Brain pericyte (primary cell): ENCODE data around the gene IFITM2.
"Not testable (repeated sequence)": the region's sequence is repeated elsewhere in the genome, so short reads cannot be mapped to it uniquely, and the experiment has no call there.

ENCODE experiments used
- DNase-seq: peaks from one replicate; pipeline ENCODE4 v3.0.0-alpha.2; 2012; ENCODE audit warnings: low read depth, low spot score

IFITM2 gene

DNA sequence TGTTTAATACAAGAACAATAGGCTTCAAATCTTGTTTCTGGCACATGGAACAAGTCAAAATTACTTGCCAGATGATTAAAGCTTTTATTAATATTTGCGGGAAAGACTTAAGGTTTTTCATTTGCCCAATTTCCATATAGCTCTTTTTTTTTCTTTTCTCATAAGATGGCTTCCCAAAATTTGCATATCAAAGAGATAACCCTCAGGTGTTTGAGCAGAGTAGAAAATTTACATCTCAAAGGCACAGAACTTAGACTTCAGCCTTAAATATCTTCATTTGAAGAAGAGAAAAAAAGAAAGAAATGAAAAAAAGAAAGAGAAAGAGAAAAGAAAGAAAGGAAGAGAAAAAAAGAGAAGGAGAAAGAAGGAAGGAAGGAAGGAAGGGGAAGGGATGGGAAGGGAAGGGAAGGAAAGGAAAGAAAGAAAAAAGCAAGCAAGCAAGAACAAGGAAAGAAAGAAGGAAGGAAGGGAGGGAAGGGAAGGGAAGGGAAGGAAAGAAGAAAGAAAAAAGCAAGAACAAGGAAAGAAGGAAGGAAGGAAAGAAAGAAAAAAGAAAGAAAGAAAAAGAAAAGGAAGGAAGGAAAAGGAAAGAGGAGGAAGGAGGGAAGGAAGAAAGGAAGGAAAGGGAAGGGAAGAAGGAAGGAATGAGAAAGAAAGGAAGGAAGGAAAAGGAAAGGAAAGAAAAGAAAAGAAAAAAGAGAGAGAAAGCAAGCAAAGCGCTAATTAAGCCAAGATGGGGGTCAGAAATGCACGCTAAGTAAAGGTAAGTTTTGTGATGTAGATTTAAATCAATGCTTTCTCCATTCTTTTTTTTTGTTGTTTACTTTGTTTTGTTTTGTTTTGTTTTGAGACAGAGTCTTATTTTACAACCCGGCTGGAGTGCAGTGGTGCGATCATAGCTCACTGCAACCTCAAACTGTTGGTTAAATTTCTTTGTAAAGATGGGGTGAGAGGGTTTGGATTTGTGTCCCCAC lies 33.2 kb downstream of the IFITM2 start:
- DNase-seq = no peak

DNA sequence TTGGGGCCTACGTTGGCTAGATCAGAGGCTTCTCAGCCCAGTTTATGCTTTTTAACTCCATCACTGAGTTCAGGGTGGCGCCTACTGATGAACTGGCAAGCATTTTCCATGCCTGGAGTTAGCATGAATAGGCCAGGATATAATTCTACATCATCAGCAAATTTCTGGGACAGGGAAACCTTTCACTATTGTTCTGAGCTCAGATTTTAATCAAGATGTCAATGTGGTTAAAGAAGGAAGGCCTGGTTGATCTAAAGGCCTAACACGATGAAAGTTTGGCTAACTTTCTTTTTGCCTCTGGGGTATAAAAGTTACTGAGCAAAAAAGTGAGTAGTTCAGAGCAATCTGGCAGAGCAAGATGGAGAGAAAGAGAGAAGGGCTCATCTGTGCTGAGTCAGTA lies 34.7 kb downstream of the IFITM2 start:
- DNase-seq = no peak

GRCh38 chr11:344836-345578 lies 37.4 kb downstream of the IFITM2 start:
- no peak for DNase-seq

GRCh38 chr11:346529-346928 lies 38.9 kb downstream of the IFITM2 start:
- no peak for DNase-seq

DNA sequence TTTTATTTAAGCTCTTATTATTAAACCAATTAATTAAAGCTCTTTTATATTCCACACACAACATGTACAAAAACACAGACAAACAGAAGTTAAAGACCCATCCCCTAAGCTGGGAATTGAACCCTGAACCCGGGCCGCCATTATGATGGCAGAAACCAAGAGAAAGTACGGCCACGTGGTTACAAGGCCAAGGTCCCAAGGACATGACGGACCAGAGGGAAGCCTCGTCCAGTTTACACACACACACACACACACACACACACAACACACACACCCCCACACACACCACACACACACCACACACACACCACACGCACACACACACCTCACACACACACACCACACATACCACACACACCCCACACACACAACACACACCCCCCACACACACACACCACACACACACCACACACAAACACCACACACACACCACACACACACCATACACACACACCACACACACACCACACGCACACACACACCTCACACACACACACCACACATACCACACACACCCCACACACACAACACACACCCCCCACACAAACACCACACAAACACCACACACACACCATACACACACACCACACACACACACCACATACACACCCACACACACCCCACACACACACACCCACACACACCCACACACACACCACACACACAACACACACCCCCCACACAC lies 41.8 kb downstream of the IFITM2 start:
- DNase-seq = not testable (repeated sequence)

- not testable (repeated sequence) for DNase-seq
Measured at GRCh38 chr11:350033-350722, 42.6 kb downstream of the IFITM2 start.

DNA sequence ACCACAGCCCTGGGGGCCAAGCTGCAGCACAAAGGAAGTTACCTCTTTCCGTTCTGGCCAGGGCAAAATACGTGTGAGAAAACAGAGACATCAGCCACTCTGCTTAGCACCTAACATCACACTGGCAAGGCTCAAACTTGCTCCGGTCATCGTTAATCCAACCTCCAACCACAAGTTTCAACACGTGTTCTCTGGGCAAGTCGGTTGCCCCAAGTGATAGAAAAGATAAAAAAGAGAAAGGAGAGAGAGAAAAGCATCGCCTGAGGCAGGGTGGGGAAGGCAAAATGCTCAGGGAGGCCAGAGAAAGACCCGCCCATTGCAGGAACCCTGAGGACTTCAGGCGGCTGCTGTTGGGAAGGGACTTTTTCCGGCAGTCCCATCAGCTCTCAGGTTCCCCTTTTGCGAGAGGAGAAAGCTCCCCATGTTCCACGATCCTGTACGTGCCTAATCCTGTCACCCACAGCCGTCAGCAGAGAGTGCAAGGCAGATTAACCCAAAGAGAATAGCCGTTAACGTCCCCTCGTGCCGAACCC lies 43.2 kb downstream of the IFITM2 start:
- no peak for DNase-seq

DNA sequence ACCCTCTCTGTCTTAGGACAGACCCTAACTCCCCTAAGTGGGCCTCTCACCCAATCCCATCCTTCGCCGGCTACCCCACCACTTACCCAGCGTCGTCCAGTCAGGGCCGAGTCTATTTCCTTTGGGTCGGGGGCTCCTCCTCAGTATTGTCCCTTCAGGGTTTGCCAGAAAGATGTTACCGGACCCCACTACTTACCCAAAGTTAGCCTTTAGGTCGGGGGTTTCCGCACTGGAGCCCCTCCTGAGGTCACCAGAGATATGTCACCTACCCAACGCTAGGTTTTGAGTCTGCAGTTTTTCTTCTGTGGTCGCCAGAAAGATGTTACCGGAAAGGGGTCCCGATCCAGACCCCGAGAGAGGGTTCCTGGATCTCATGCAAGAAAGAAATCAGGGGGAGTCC lies 43.8 kb downstream of the IFITM2 start:
- no peak for DNase-seq

DNA sequence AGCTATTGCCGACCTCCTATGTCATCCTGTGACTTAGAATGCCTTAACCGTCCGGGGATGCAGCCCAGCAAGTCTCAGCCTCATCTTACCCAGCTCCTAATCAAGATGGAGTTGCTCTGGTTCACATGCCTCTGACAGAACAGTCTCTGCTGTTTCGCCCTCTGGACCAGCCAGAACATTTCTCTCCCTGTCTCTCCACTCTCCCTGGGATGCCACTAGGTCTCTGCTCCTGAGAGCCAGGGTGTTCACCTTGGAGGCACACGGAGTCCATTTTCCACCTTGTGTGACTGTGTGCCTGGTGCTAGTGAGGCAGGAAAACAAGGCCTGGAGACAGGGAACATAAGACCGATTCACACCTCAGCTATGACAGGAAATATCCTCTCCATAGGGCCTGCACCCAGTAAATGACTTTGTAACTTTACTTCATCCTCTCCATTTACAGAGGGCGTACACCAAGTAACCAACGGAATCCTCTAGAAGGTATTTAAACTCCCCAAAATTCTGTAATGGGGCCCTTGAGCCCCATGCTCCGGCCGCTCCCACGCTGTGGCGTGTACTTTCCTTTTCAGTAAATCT lies 44.9 kb downstream of the IFITM2 start:
- no peak for DNase-seq

GRCh38 chr11:353179-353873 lies 45.7 kb downstream of the IFITM2 start:
- DNase-seq = peak; percentile 80

DNA sequence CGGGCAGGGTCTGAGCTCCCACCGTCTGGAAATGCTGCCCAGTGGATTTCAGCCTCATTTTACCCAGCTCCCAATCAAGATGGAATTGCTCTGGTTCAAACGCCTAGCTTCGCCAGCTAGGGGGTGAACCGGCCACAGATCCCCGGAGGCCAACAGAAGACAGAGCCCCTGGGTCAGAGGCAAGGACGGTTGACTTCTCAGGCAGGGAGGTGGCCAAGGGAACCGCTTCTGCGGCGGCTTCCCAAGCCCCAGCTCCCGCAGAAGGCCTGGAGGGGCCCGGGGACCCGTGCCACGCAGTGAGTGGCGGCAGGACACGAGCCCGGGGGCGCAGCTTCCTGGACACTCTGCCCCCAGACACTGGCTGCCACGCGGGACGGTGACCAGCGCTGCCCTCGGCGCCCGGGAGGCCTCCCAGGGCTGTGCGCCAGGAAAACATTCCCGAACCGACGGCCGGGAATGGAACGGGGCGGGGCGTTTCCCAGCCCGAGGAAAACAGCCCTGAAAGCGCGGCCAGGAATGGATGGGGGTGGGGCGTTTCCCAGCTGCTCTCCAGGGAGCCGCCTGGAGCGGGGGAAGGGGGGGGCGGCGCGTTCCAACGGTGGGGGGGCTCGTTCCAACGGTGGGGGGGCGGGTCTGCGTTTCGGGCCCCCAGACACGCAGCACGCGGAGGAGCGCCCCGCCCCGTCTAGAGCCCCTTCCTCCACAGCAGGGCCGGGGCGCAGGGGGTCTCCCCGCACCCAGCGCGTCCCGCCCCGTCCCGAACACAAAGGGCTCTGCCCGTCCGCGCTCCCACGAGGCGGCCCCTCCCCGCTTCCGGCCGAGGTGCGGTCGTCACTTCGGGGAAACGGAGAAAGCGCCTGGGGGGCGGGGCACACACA lies 48.2 kb downstream of the IFITM2 start:
- peak; percentile 91 for DNase-seq

- no peak for DNase-seq
Measured at GRCh38 chr11:356610-357009, 49.0 kb downstream of the IFITM2 start.

GRCh38 chr11:357582-357981 lies 50.0 kb downstream of the IFITM2 start:
- DNase-seq = no peak

- DNase-seq = no peak
Measured at GRCh38 chr11:358129-358800, 50.6 kb downstream of the IFITM2 start.
